T-helper 1 cell treated with Interleukin-12 subunit alpha and Interleukin-12 subunit beta and Interleukin-4 antibody, amounts not matched to agents 30 ng/mL and 1 ng/mL, for 36 hours (primary cell): Measurements from ENCODE around the gene TMPRSS3. TPM values are rescaled to one million over a fixed set of nuclear protein-coding genes. Genes with fewer than 3 reads are reported as not detected.

Experiments used
- intact Hi-C: fragments of 100-400 bp; cut with micrococcal nuclease; formaldehyde crosslinking; loops from one replicate; pipeline ENCODE4 v1.15.1; 2024
- total RNA-seq: library from RNA; stranded (reverse); gene quantifications from 2 replicates; pipeline ENCODE4 v1.2.3, GENCODE V29; 2022

Gene TMPRSS3
- total RNA-seq, 1 donor from 2014 or later, result 7.8 TPM

GRCh38 chr21:42392731-42393442 is 3.0 kb downstream of the TMPRSS3 start:
- intact Hi-C loops, result loop anchor here (5.0 kb wide), 1 partner anchor 34 kb away; no protein-coding TSS in a partner anchor

- intact Hi-C loops, result loop anchor here (2.0 to 5.0 kb wide), 2 partner anchors 14 to 36 kb away; no protein-coding TSS in a partner anchor
Observed at GRCh38 chr21:42391297-42391696, 4.6 kb downstream of the TMPRSS3 start.

- intact Hi-C loops, result loop anchor here (2.0 to 5.0 kb wide), 2 partner anchors 14 to 37 kb away; no protein-coding TSS in a partner anchor
Observed at GRCh38 chr21:42390696-42391095, 5.2 kb downstream of the TMPRSS3 start.

GRCh38 chr21:42390193-42390592 is 5.7 kb downstream of the TMPRSS3 start:
- intact Hi-C loops, result loop anchor here (2.0 to 5.0 kb wide), 2 partner anchors 15 to 37 kb away; no protein-coding TSS in a partner anchor

- intact Hi-C loops, result no loop called here
Observed at GRCh38 chr21:42389449-42389835, 6.4 kb downstream of the TMPRSS3 start.

GRCh38 chr21:42388740-42389448 is 7.0 kb downstream of the TMPRSS3 start:
- intact Hi-C loops, result no loop called here

GRCh38 chr21:42387843-42388340 is 8.0 kb downstream of the TMPRSS3 start:
- intact Hi-C loops, result no loop called here

GRCh38 chr21:42387164-42387563 is 8.7 kb downstream of the TMPRSS3 start:
- intact Hi-C loops, result no loop called here

GRCh38 chr21:42386034-42386591 is 9.7 kb downstream of the TMPRSS3 start:
- intact Hi-C loops, result no loop called here

GRCh38 chr21:42385619-42386018 is 10.2 kb downstream of the TMPRSS3 start:
- intact Hi-C loops, result no loop called here

- intact Hi-C loops, result no loop called here
Observed at GRCh38 chr21:42384989-42385388, 10.9 kb downstream of the TMPRSS3 start.

- intact Hi-C loops, result no loop called here
Observed at GRCh38 chr21:42384156-42384945, 11.5 kb downstream of the TMPRSS3 start.

- intact Hi-C loops, result no loop called here
Observed at GRCh38 chr21:42383331-42383730, 12.5 kb downstream of the TMPRSS3 start.

- intact Hi-C loops, result no loop called here
Observed at GRCh38 chr21:42382915-42383314, 12.9 kb downstream of the TMPRSS3 start.

GRCh38 chr21:42381347-42381984 is 14.4 kb downstream of the TMPRSS3 start:
- intact Hi-C loops, result loop anchor here (1.0 to 2.0 kb wide), 2 partner anchors 69 to 236 kb away; no protein-coding TSS in a partner anchor

- intact Hi-C loops, result loop anchor here (2.0 kb wide), 1 partner anchor 71 kb away; no protein-coding TSS in a partner anchor
Observed at GRCh38 chr21:42379426-42380215, 16.2 kb downstream of the TMPRSS3 start.

GRCh38 chr21:42378418-42378817 is 17.4 kb downstream of the TMPRSS3 start:
- intact Hi-C loops, result no loop called here

- intact Hi-C loops, result no loop called here
Observed at GRCh38 chr21:42377951-42378340, 17.9 kb downstream of the TMPRSS3 start.

GRCh38 chr21:42377211-42377950 is 18.5 kb downstream of the TMPRSS3 start:
- intact Hi-C loops, result no loop called here
